A673 (cell line): Measurements from ENCODE around the gene E2F1.

Experiments
- EZH2 ChIP-seq: fragments of 200-600 bp; sonication (generic); IDR thresholded peaks from 2 replicates; pipeline ENCODE4 v1.6.1; 2017; ENCODE audit warnings: borderline replicate concordance, low read depth, mild to moderate bottlenecking, mixed read lengths, antibody characterized with exemption, low read length; ENCODE audit not compliant: poor library complexity, severe bottlenecking
- TF ChIP-seq, protein P1 (sequence below): fragments of 300-800, 200-600 bp; sonication (generic); conservative IDR thresholded peaks from 2 replicates; pipeline ENCODE4 v1.5.1; 2017; ENCODE audit warnings: low read depth, mild to moderate bottlenecking, antibody characterized with exemption, low read length, moderate library complexity, mixed read lengths

DNA sequence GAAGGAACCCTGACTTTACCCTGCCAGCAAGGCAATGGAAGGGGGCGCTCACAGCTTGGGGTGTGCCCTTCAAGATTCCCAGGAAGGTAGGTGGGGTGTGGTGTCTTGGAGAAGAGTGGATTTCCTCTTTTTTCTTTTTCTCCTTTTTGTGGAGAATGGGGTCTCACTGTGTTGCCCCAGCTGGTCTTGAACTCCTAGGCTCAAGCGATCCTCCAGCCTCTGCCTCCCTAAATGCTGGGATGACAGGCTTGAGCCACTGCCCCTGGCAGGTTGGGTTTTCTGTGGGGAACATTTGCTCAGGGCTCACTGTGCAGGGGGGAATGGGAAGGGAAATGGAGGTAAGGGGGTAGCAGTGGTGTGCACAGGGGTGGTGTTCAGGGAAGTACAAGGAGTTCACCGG, 41.6 kb upstream of the E2F1 start:
- TF ChIP-seq, protein P1, sequence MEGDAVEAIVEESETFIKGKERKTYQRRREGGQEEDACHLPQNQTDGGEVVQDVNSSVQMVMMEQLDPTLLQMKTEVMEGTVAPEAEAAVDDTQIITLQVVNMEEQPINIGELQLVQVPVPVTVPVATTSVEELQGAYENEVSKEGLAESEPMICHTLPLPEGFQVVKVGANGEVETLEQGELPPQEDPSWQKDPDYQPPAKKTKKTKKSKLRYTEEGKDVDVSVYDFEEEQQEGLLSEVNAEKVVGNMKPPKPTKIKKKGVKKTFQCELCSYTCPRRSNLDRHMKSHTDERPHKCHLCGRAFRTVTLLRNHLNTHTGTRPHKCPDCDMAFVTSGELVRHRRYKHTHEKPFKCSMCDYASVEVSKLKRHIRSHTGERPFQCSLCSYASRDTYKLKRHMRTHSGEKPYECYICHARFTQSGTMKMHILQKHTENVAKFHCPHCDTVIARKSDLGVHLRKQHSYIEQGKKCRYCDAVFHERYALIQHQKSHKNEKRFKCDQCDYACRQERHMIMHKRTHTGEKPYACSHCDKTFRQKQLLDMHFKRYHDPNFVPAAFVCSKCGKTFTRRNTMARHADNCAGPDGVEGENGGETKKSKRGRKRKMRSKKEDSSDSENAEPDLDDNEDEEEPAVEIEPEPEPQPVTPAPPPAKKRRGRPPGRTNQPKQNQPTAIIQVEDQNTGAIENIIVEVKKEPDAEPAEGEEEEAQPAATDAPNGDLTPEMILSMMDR = no peak
- no peak for TF ChIP-seq EZH2
